GM12801 (cell line): Measurements from ENCODE around the gene SNRPA1.

Source experiments
- CTCF ChIP-seq: IDR thresholded peaks from one replicate; pipeline ENCODE4 v1.5.1; 2011; ENCODE audit warnings: control low read depth; ENCODE audit not compliant: insufficient read length; ENCODE audit errors: extremely low read depth

Gene SNRPA1

GRCh38 chr15:101294731-101295606 lies at the start of gene SNRPA1:
Gene SNRPA1 (minus strand): TSS chr15:101295248. CDS start chr15:101295178, 70 bp downstream.
- TF ChIP-seq CTCF, result no peak

- no peak for TF ChIP-seq CTCF
Observed at GRCh38 chr15:101342056-101342455, 47.0 kb upstream of the SNRPA1 start.

GRCh38 chr15:101338502-101339057 lies 43.5 kb upstream of the SNRPA1 start:
- TF ChIP-seq CTCF, result no peak

- TF ChIP-seq CTCF, result no peak
Observed at GRCh38 chr15:101337976-101338375, 42.9 kb upstream of the SNRPA1 start.

GRCh38 chr15:101332061-101332467 lies 37.0 kb upstream of the SNRPA1 start:
- no peak for TF ChIP-seq CTCF

GRCh38 chr15:101329867-101330380 lies 34.9 kb upstream of the SNRPA1 start:
- no peak for TF ChIP-seq CTCF

- TF ChIP-seq CTCF, result no peak
Observed at GRCh38 chr15:101329309-101329863, 34.3 kb upstream of the SNRPA1 start.
